CD4-positive, alpha-beta T cell treated with Interleukin-15 for 1 hour (primary cell): ENCODE results near the gene ATAD3B.
"Not testable (repeated sequence)": the region's sequence is repeated elsewhere in the genome, so short reads cannot be mapped to it uniquely, and the experiment has no call there.

ENCODE experiments used
- DNase-seq: peaks from one replicate; pipeline ENCODE4 v3.0.0-alpha.2; 2020

The ATAD3B gene

GRCh38 chr1:1482856-1483255, 11.3 kb downstream of the ATAD3B start:
- no peak for DNase-seq

- no peak for DNase-seq
Measured at GRCh38 chr1:1483714-1484113, 12.1 kb downstream of the ATAD3B start.

GRCh38 chr1:1484976-1485750, 13.6 kb downstream of the ATAD3B start:
- DNase-seq, result not testable (repeated sequence)

- DNase-seq, result not testable (repeated sequence)
Measured at GRCh38 chr1:1485755-1486317, 14.3 kb downstream of the ATAD3B start.

GRCh38 chr1:1487701-1488100, 16.1 kb downstream of the ATAD3B start:
- no peak for DNase-seq

DNA sequence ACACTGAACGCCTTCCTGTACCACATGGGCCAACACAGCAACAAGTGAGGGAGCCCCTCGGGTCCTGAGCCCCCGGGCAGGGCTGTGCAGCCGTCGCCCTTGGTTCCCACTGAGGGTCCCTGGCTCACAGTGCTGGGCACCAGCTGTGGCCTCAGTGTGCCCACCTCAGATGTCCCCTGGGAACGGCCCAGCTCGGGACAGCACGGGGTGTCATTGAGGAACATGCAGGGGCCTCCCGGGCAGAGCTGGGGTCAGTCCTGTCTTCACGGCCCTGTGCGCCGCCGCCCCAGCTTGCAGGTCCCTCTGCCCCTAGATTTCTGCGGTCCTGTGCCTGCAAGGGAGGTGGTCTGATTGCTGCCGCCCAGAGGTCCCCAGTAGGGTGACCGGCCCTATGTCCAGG, 17.7 kb downstream of the ATAD3B start:
- no peak for DNase-seq

GRCh38 chr1:1489861-1490260, 18.3 kb downstream of the ATAD3B start:
- DNase-seq, result no peak

- no peak for DNase-seq
Measured at GRCh38 chr1:1490633-1491230, 19.2 kb downstream of the ATAD3B start.

- DNase-seq, result no peak
Measured at GRCh38 chr1:1491601-1492000, 20.0 kb downstream of the ATAD3B start.

DNA sequence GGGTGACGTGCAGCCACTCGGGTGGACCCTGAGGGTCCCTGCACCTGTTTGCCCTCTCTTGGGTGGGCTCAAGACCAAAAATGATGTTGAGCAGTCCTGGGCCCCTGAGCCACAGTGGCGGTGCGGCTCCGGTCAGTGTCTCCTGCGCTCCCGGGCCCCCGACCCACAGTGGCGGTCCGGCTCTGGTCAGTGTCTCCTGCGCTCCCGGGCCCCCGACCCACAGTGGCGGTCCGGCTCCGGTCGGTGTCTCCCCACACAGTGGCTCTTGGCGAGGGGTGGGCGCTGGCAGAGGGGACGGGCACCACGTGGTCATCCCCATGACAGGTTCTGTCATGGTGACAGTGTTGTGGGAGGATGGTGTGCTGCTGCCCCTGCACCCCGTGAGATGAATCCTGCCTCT, 22.7 kb downstream of the ATAD3B start:
- DNase-seq, result not testable (repeated sequence)

- DNase-seq, result not testable (repeated sequence)
Measured at GRCh38 chr1:1495461-1495975, 24.0 kb downstream of the ATAD3B start.

DNA sequence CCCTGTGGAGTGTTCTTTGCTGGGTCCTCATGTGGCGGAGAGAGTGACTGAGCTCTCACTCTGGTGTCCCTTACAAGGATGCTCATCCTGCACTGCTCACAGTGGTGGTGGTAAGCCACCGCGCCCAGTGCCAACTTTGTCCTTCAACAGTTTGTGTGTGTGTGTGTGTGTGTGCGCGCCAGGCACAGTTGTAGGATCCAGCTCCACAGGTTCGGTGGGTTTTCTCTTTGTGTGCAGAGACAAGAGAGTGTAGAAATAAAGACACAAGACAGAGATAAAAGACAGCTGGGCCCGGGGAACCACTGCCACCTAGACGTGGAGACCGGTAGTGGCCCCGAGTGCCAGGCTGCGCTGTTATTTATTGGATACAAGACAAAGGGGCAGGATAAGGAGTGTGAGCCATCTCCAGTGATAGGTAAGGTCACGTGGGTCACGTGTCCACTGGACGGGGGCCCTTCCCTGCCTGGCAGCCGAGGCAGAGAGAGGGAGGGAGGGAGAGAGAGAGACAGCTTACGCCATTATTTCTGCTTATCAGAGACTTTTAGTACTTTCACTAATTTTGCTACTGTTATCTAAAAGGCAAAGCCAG, 33.3 kb downstream of the ATAD3B start:
- peak; percentile 79 for DNase-seq

- DNase-seq, result peak; percentile 63
Measured at GRCh38 chr1:1505366-1505798, 33.8 kb downstream of the ATAD3B start.

DNA sequence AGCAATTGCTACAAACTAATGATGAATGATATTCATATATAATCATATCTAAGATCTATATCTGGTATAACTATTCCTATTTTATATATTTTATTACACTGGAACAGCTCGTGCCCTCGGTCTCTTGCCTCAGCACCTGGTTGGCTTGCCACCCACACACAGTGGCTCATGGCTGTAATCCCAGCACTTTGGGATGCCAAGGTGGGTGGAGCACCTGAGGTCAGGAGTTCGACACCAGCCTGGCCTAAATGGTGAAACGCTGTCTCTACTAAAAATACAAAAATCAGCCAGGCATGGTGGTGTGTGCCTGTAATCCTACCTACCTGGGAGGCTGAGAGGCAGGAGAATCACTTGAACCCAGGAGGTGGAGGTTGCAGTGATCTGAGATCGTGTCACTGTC, 34.2 kb downstream of the ATAD3B start:
- DNase-seq, result not testable (repeated sequence)

- no peak for DNase-seq
Measured at GRCh38 chr1:1507305-1507704, 35.7 kb downstream of the ATAD3B start.

- DNase-seq, result not testable (repeated sequence)
Measured at GRCh38 chr1:1508775-1509464, 37.4 kb downstream of the ATAD3B start.

GRCh38 chr1:1509465-1509850, 37.9 kb downstream of the ATAD3B start:
- not testable (repeated sequence) for DNase-seq

GRCh38 chr1:1510912-1511532, 39.5 kb downstream of the ATAD3B start:
- DNase-seq, result no peak

DNA sequence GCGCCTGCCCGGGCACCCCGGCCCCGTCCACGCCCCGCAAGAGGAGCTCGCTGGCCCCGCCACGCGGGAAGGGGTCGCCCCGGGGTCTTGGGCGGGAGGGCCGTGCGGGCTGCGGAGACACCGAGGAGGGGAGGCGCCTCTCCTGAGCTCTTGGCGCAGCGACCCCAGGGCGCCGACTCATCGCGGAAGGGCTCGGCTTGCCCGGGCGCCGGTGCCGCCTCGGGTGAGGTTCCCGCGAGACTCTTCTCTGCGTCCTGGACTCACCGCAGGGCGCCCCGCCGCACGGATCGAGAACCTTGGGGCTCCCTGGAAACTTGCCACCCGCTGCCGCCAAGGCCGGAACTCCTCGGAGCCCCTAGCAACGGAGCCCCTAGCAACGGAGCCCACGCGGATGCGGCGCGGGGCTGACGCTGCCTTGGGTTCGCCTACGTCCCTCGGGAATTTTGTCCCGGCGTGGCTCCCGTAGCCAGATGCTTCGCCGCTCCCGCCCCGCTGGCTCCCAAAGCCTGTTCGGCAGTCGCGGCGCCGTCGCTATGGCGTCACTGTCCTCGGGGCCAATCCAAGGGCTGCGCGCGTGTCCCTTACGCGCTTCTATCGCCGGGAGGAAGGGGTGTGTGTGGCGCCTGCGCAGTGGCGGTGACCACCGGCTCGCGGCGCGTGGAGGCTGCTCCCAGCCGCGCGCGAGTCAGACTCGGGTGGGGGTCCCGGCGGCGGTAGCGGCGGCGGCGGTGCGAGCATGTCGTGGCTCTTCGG, 40.1 kb downstream of the ATAD3B start, which contains the start of gene ATAD3A:
ATAD3A (plus strand) TSS at position 630 of the 753 bp plus-strand sequence; CDS start at position 737, 107 bp downstream.
- DNase-seq, result peak; percentile 96

GRCh38 chr1:1512425-1512824, 40.9 kb downstream of the ATAD3B start:
- DNase-seq, result not testable (repeated sequence)

- DNase-seq, result not testable (repeated sequence)
Measured at GRCh38 chr1:1513675-1514074, 42.1 kb downstream of the ATAD3B start.
